HG03159 (cell line): ENCODE measurements around the gene PASD1.
"Not testable (repeated sequence)": the region's sequence is repeated elsewhere in the genome, so short reads cannot be mapped to it uniquely, and the experiment has no call there.

Source experiments
- ATAC-seq: cut with Tn5 transposase; IDR thresholded peaks from one replicate; pipeline ENCODE4 v1.9.1; 2021; ENCODE audit warnings: mild to moderate bottlenecking, moderate library complexity; ENCODE audit not compliant: unreplicated experiment

PASD1 gene

DNA sequence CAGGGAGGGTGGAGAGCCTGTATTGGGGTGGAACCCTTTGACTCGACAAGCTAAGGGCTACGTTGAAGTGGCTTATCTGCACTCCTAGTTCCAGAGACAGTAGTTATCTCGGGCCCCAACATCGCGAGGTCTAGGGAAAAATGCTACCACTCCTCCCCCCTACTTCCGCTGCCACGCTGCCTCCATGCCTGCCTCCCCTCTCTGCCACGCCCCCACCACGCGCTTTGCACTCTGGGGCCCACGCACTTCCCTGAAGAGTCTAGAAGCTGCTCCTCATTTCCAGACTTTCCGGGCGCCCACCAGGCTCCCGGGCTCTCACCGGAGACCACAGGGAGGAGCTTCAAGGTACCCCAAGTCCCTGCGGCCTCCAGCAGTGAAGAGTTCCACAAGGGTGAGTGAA, at the start of gene PASD1:
Gene PASD1, plus strand, starts transcription at position 227 of the 400 bp plus-strand sequence. CDS start 37,879 bp downstream, outside the sequence.
- no peak for ATAC-seq

GRCh38 chrX:151515237-151515636, 48.2 kb upstream of the PASD1 start:
- no peak for ATAC-seq

DNA sequence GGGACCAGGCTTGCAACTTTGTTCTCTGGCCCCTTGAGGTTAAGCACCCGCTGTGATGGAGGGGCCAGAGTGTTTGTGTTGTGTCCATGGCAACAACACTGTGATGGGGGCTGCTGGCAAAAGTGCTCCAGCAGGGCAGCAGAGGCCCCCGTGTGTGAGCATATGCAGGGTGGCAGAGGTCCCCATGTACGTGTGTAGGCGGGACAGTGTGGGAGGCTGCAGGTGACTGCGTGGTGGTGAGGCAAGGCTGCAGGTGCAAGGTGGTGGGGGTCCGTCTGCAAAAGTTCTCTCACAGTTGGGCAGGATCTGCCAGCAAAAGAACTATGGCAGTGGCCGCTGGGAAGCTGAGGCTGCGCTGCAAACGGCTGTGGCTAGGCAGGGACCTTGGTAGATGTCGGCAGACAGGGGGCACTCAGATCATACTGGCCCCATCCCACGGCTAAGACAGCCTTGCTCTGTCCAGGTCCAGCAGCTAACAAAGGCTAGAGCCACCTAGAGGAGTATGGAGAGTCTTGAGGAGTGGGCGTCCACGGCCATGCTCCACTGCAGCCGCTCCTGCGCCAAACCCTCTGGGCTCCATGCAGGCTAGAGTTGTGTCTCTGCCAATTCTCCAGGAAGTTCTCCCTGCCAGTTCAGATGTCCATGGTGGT, 46.8 kb upstream of the PASD1 start:
- no peak for ATAC-seq

- no peak for ATAC-seq
Observed at GRCh38 chrX:151517421-151517820, 46.1 kb upstream of the PASD1 start.

DNA sequence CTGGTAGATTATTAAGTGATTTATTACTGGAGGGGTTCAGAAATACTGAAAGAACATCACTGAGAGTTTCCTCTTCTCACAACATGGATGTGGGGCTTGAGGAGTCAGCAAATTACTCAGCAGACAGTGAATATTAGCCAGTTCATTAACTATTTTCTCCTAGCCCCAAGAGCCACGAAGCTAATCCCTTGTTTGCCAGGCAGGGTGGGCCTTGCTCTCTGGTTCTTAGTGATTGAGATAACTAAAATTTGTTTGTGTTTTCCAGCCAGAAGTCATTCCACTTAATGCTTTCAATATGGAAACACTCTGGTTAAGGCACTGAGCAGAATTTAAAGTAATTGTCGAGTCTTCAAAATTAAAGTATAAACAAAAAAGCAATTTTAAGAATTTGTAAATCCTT, 40.1 kb upstream of the PASD1 start:
- ATAC-seq: no peak

- no peak for ATAC-seq
Observed at GRCh38 chrX:151536571-151536970, 26.9 kb upstream of the PASD1 start.

DNA sequence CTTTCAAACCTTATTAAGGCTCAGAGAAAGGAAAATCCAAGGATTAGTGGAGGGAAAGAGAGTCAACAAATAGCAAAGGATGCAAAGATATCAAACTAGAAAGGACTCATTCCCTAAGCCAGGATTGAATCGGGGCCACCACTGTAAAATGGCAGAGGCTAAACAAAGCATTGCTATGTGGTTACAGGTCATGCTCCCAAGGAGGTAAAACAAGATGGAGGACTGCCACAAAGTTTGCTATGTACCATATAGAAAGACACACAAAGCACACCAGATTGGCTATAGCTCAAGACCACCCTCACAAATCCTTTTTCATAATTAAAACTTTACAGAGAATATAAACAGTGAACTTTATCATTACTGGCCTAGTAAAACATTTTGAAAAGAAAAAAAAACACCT, 25.9 kb upstream of the PASD1 start:
- ATAC-seq: no peak

DNA sequence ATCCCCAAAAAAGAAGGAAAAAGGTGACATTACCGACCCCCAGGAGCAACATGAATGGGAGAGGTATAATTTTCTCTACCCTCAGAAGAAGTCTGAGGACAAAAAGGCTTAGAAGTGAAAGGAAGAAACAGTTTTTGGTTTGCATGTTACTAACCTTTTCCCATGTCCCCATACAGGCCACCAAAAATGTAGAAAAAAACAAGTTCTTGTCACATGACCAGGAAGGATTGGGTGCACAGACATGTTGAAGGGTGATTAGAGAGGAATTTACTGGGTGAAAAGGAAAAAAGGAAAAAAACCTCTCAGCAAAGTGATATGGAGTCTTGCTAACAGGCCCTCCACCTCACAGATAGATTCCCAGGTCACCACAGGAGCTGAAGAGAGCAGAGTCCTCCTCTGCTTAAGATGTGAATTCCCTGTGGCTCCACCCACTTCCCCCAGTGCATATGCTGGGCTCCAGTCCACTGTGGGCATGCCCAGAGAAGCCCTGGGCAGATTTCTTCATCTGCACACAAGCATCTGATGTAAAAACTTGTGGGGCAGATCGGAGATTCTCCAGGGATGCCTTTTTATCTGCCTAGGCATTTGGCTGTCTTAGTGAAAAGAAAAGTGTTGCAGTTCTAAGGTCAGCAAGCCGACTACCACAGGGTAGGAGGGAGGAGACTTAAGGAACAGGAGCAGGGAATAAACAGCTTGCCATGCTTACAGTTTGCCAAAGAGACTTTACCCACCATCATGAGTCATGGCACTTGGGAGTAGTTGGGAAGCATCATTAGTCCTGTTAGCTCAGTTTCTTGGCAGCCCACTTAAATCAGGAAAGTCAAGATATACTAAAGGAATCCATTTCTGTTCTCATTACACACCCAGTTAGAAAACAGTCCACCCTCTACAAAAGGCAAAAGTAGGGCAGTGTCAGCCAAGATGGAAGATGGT, 25.0 kb upstream of the PASD1 start:
- ATAC-seq: no peak

GRCh38 chrX:151543706-151544105, 19.8 kb upstream of the PASD1 start:
- ATAC-seq: peak; percentile 57

GRCh38 chrX:151546226-151546625, 17.2 kb upstream of the PASD1 start:
- not testable (repeated sequence) for ATAC-seq

DNA sequence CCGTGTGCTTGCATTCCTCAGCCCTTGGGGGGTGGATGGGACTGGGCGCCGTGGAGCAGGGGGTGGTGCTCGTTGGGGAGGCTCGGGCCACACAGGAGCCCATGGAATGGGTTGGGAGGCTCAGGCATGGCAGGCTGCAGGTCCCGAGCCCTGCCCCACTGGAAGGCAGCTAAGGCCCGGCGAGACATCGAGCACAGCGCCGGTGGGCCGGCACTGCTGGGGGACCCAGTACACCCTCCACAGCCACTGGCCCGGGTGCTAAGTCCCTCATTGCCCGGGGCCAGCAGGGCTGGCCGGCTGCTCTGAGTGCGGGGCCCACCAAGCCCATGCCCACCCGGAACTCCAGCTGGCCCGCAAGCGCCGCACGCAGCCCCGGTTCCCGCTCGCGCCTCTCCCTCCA, 12.3 kb upstream of the PASD1 start:
- ATAC-seq: not testable (repeated sequence)

DNA sequence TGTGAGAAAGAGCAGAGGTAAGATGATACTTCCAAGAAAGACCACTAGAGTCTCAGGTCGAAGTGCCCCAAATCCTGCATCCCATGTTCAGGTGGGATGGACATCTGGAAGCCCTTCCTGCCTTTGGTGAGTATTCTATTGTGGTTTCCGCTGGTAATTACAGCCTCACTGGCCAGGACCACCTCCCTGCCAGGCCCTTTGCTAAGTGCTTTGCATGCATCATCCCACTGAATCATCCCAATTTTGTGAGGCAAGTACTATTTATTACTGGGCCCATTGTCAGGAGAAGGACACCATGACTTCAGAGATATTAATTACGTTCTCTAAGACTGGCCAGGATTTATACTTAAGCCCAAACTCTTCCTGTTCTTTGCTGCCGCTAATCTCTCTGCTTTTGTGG, 10.7 kb upstream of the PASD1 start:
- no peak for ATAC-seq

DNA sequence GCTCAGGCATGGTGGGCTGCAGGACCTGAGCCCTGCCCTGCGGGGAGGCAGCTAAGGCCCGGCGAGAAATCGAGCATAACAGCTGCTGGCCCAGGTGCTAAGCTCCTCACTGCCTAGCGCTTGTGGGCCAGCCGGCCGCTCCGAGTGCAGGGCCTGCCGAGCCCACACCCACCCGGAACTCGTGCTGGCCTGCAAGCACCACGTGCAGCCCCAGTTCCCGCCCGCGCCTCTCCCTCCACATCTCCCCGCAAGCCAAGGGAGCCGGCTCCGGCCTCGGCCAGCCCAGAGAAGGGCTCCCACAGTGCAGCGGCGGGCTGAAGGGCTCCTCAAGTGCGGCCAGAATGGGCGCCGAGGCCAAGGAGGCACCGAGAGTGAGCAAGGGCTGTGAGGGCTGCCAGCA, 8.2 kb upstream of the PASD1 start:
- ATAC-seq: not testable (repeated sequence)

GRCh38 chrX:151562485-151562884, 990 bp upstream of the PASD1 start:
- ATAC-seq: not testable (repeated sequence)

DNA sequence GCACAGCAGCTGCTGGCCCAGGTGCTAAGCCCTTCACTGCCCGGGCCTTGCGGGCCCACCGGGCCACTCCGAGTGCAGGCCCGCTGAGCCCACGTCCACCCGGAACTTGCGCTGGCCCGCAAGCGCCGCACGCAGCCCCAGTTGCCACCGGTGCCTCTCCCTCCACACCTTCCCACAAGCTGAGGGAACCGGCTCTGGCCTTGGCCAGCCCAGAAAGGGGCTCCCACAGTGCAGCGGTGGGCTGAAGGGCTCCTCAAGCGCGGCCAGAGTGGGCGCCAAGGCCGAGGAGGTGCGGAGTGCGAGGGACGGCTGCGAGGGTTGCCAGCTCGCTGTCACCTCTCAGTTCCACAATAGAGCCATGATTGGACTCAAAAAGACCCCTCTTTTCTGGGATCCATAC, 472 bp upstream of the PASD1 start:
- not testable (repeated sequence) for ATAC-seq

- ATAC-seq: no peak
Observed at GRCh38 chrX:151564035-151564434, 560 bp downstream of the PASD1 start.

GRCh38 chrX:151566872-151567271, 3.4 kb downstream of the PASD1 start:
- ATAC-seq: not testable (repeated sequence)

- no peak for ATAC-seq
Observed at GRCh38 chrX:151570561-151570960, 7.1 kb downstream of the PASD1 start.

- not testable (repeated sequence) for ATAC-seq
Observed at GRCh38 chrX:151593384-151593783, 29.9 kb downstream of the PASD1 start.

DNA sequence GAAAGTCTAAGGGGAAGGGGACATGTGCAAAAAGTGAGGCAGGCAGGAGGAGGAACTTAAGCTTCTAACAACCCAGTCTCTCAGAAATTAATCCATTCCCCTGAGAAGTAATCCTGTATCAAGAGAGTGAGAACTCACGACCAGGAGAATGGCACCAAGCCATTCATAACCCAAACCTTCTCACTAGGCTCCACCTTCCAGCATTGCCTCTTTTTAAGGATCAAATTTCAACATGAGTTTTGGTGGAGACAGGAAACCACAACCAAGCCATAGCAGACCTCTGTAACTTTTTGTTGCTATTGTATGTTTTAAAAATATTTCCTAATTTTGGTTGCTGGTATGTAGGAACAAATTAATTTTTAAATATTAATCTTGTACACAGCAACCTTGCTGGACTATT, 32.8 kb downstream of the PASD1 start:
- no peak for ATAC-seq

DNA sequence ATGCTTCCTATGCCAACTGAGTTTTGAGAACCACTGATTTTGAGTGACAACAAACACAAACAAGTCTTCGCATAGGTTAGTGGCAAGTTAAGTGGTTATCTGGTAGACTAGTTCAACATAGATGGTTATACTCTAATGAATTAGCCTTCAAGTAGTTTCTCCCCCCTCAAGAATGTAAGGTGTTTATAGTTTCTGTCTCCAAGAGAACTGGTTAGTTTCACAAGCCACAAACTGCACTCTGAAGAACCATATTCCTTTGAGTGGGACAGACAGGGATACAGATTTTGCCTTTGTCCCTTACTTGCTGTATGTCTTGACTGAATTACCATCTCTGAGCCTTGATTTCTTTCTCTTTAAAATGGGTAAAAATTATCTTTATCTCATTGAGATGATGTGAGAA, 41.5 kb downstream of the PASD1 start:
- no peak for ATAC-seq

GRCh38 chrX:151609222-151609621, 45.7 kb downstream of the PASD1 start:
- no peak for ATAC-seq
